Tibial nerve (tissue), 4 donors: Measurements from ENCODE around the gene SLC29A4. TPM values are rescaled to one million over a fixed set of nuclear protein-coding genes. Genes with fewer than 3 reads are reported as not detected.
"Not testable (repeated sequence)": the region's sequence is repeated elsewhere in the genome, so short reads cannot be mapped to it uniquely, and the experiment has no call there.

ENCODE experiments used
- DNase-seq, 2 donors: peaks; one replicate each; pipeline ENCODE4 v3.0.0-alpha.2; 2019; ENCODE audit warnings: low spot score in 2 of 2
- H3K27ac ChIP-seq, 4 donors: fragments of 200-600 bp; sonication (generic) in 3 of 4; one replicate each; pipeline ENCODE4 v1.5.1; 2017 to 2019; ENCODE audit warnings: mild to moderate bottlenecking in 1 of 4
- H3K27me3 ChIP-seq, 2 donors: fragments of 200-600 bp; sonication (generic) in 1 of 2; one replicate each; pipeline versions ENCODE4 v1.5.1 to v1.6.0; 2017 to 2019
- H3K36me3 ChIP-seq, 3 donors: fragments of 200-600 bp; sonication (generic); one replicate each; pipeline ENCODE4 v1.5.1; 2018 to 2019
- H3K4me1 ChIP-seq, 4 donors: fragments of 200-600 bp; sonication (generic) in 3 of 4; one replicate each; pipeline ENCODE4 v1.5.1; 2017 to 2019
- H3K4me3 ChIP-seq, 4 donors: fragments of 200-600 bp; sonication (generic) in 3 of 4; one replicate each; pipeline ENCODE4 v1.5.1; 2017 to 2019; ENCODE audit warnings: mild to moderate bottlenecking in 1 of 4, moderate library complexity in 1 of 4
- H3K9me3 ChIP-seq, 4 donors: fragments of 200-600 bp; sonication (generic) in 3 of 4; one replicate each; pipeline ENCODE4 v1.5.1; 2017 to 2019
- EP300 ChIP-seq, 2 donors: sonication (generic); formaldehyde crosslinking; IDR thresholded peaks; one replicate each; pipeline ENCODE4 v1.6.1; 2017; ENCODE audit warnings: antibody characterized with exemption in 2 of 2, mild to moderate bottlenecking in 1 of 2
- POLR2A ChIP-seq, 2 donors: fragments of 450-650 bp; IDR thresholded peaks; one replicate each; pipeline ENCODE4 v1.6.1; 2017; ENCODE audit warnings: antibody characterized with exemption in 2 of 2, mild to moderate bottlenecking in 2 of 2, moderate library complexity in 2 of 2
- WGBS, 2 donors: methylation state at CpG; one replicate each; pipeline ENCODE4 v1.1.5; 2018; 5-methylcytosine and 5-hydroxymethylcytosine counted together
- total RNA-seq, 4 donors: library from RNA; depleted of rRNA; stranded (reverse); fragments of >200 nt; gene quantifications; one replicate each; pipeline ENCODE4 v1.1.0, GENCODE V29; 2016
- TF ChIP-seq, protein P1 (sequence below), 5 experiments: fragments of 200-600 bp in 3 of 5; fragments of 450-650 bp in 2 of 5; sonication (generic) in 3 of 5; IDR thresholded peaks; one replicate each; pipeline ENCODE4 v1.5.1; 2016 to 2019; ENCODE audit warnings: antibody characterized with exemption in 5 of 5, mild to moderate bottlenecking in 3 of 5, moderate library complexity in 2 of 5

The SLC29A4 gene
- total RNA-seq, 4 donors from 2014 or later, result 1.4 to 6.3 (median 2.7) TPM

DNA sequence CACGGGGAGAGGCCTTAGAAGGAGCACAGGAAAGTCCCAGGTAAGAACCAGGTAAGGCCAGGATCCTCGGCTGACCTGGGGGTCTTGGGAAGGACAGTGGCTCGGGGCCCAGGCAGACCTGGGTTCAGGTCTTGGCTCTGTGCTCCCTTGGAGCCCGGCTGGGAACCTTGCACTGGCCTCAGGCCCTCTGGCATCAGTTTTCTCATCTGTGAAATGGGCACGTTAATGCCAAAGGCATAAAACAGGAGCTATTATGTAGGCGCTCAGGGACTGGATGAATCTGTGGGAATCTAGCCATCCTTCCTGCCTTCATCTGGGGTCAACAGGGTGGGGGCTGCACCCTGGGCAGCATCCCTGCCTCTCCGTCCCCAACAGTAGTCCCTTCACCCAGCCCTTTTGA is 8.3 kb upstream of the SLC29A4 start:
- Histone ChIP-seq H3K36me3 (no peaks in the 10 kb centered on the region), H3K27me3 (peaks cover 0 to 6% of the 10 kb centered on the region in 2 donors), H3K27ac (no peak overlapping the region), H3K9me3 (no peaks in the 10 kb centered on the region), H3K4me3 (no peak overlapping the region), H3K4me1 (no peaks in the 10 kb centered on the region)
- DNase-seq, result no peak
- WGBS, 2 donors, result 83 to 86% methylated on average over 7 of the region's 7 CpGs
- no peak for TF ChIP-seq POLR2A (IDR thresholded peaks at IDR 0.05)

DNA sequence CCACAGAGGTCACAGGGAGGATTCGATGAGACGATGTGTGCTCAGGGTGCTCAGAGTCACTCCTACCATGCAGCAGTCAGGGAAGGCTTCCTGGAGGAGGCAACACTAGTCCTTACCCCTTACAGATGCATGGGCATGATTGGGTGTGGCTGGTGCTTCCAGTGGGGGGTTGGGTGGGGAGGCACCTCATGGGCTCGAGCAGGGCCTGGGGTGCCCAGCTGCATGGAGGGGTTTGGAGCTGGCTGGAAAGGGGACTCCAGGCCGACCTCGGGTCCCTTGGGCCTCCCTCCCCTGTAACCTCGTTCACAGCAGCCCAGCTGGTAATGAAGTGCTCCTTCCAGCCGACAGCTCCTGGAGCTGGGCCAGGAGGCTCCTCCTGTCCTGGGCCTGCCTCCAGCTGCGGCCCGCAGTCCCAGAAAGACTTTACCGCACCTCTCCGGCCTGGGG is 7.7 kb upstream of the SLC29A4 start:
- not testable (repeated sequence) for DNase-seq, H3K36me3 ChIP-seq, H3K27me3 ChIP-seq, H3K4me1 ChIP-seq, H3K27ac ChIP-seq, H3K4me3 ChIP-seq, H3K9me3 ChIP-seq
- 26 to 35% methylated on average over 7 to 8 of the region's 11 CpGs for WGBS, 2 donors

DNA sequence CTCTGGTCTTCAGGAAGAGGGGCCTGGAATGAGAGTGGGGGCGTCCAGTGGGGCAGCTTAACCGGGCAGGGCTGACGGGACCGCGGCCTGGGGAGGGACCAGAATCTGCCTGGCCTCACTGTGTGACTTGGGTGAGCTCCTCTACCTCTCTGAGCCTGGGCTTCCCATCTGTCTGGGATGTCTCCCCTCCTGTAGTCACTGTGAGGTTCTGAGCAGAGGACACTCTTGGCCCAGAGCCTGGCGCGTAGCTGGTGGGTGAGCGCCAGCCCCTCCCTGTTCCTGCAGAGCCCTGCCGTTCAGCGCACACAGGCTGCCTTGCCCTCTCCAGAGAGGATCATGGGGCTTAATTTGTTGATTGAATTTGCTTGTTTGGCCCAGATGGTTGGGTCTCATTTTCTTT is 7.2 kb upstream of the SLC29A4 start:
- H3K36me3 ChIP-seq, H3K9me3 ChIP-seq, H3K4me1 ChIP-seq, H3K27me3 ChIP-seq, H3K27ac ChIP-seq, H3K4me3 ChIP-seq: not testable (repeated sequence)
- peak in 1 of 2 donors; percentile 16 for DNase-seq
- WGBS, 2 donors, result 39 to 49% methylated on average over 10 of the region's 10 CpGs

DNA sequence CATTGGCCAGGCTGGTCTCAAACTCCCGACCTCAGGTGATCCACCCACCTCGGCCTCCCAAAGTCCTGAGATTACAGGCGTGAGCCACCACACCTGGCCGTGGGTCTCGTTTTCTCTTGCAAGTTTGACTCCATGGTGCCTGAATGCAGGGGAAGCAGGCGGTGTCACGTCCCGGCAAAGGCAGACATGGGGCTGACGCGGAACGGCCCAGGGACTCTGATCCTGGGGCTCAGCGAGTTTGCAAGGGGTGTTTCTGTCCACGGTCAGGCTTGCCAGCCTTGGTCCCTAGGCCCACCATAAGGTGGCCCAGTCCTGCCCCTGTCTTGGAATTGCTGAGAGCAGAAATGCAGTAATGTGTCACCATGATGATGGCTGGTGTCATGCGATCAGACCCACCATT is 6.6 kb upstream of the SLC29A4 start:
- not testable (repeated sequence) for DNase-seq, H3K4me1 ChIP-seq, H3K27me3 ChIP-seq, H3K4me3 ChIP-seq, H3K36me3 ChIP-seq, H3K27ac ChIP-seq, H3K9me3 ChIP-seq
- WGBS, 2 donors, result 93 to 96% methylated on average over 13 to 14 of the region's 14 CpGs

DNA sequence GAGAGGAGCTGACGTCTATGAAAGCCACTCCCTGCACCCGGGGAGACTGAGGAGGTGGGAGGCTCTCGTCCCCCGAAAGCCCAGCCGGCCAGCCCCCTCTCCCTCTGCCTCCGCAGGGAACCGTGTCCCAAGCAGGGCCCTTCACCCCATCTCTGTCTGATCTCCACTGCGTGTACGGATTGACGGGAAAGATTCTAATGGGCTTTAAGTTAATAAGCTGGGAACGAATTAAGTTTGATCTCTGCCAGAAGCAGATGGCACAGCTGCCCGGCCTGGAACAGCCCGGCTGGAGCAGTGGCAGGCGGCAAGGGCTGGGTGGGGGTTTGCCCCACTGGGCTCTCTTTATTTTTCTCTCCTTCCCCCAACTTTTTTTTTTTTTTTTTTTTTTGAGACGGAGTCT is 6.1 kb upstream of the SLC29A4 start:
- no peak overlapping the region for H3K4me3 ChIP-seq
- TF ChIP-seq EP300 (IDR thresholded peaks at IDR 0.05), result no peak
- TF ChIP-seq, protein P1, sequence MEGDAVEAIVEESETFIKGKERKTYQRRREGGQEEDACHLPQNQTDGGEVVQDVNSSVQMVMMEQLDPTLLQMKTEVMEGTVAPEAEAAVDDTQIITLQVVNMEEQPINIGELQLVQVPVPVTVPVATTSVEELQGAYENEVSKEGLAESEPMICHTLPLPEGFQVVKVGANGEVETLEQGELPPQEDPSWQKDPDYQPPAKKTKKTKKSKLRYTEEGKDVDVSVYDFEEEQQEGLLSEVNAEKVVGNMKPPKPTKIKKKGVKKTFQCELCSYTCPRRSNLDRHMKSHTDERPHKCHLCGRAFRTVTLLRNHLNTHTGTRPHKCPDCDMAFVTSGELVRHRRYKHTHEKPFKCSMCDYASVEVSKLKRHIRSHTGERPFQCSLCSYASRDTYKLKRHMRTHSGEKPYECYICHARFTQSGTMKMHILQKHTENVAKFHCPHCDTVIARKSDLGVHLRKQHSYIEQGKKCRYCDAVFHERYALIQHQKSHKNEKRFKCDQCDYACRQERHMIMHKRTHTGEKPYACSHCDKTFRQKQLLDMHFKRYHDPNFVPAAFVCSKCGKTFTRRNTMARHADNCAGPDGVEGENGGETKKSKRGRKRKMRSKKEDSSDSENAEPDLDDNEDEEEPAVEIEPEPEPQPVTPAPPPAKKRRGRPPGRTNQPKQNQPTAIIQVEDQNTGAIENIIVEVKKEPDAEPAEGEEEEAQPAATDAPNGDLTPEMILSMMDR (IDR thresholded peaks at IDR 0.05), result no peak
- TF ChIP-seq POLR2A (IDR thresholded peaks at IDR 0.05), result no peak
- H3K9me3 ChIP-seq, result no peaks in the 10 kb centered on the region
- H3K36me3 ChIP-seq, result no peaks in the 10 kb centered on the region
- WGBS, 2 donors, result 78 to 84% methylated on average over 15 of the region's 15 CpGs
- DNase-seq, result no peak
- no peaks in the 10 kb centered on the region for H3K4me1 ChIP-seq
- H3K27ac ChIP-seq, result no peak overlapping the region
- peaks cover 0 to 6% of the 10 kb centered on the region in 2 donors for H3K27me3 ChIP-seq

DNA sequence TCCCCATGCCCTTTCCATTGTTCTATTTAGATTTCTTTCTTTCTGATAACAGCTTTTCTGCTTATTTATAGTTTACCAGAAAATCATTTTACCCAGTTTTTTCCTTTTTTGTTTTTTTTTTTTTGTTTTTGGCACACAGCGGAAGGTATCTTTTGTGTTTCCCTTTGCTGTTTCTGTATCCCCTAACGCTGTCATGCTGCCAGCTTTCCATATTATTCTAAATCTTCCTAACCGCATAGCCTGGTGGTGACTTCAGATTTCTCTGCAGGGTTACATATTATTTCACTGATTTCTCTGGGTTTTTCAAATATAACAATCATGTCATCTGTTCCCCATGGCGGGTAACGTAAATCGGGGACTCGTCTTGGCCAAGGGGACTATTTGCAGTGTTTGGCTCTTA is 4.0 kb upstream of the SLC29A4 start:
- TF ChIP-seq POLR2A (IDR thresholded peaks at IDR 0.05), result no peak
- TF ChIP-seq, protein P1 (IDR thresholded peaks at IDR 0.05), result no peak
- TF ChIP-seq EP300 (IDR thresholded peaks at IDR 0.05), result no peak
- Histone ChIP-seq H3K4me1 (peaks cover 0 to 7% (median 7%) of the 10 kb centered on the region in 4 donors), H3K4me3 (no peak overlapping the region), H3K9me3 (no peaks in the 10 kb centered on the region), H3K36me3 (no peaks in the 10 kb centered on the region), H3K27ac (no peak overlapping the region), H3K27me3 (peaks cover 0 to 12% of the 10 kb centered on the region in 2 donors)
- no peak for DNase-seq
- 43 to 53% methylated on average over 7 of the region's 7 CpGs for WGBS, 2 donors

DNA sequence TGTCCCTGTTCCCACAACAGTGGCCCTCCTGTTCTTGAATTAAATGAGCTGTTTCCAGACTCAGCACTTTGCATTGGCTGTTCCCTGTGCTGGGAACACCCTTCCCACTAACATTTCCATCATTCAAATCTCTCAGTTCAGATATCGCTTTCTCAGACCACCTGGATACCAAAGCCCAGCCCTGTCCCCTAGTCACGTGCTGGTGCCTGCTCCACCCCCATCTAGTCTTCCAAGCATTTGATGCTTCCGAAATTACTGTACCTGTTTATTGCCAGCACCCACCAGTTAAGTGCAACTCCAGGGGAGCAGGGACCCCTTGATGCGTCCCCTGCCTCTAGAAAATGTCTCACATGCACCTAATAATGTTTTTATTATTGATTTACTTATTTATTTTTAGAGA is 3.0 kb upstream of the SLC29A4 start:
- no peak overlapping the region for H3K27ac ChIP-seq
- no peaks in the 10 kb centered on the region for H3K9me3 ChIP-seq
- peaks cover 0 to 16% (median 7%) of the 10 kb centered on the region in 4 donors for H3K4me1 ChIP-seq
- H3K4me3 ChIP-seq, result no peak overlapping the region
- TF ChIP-seq, protein P1 (IDR thresholded peaks at IDR 0.05), result no peak
- no peak for TF ChIP-seq EP300 (IDR thresholded peaks at IDR 0.05)
- TF ChIP-seq POLR2A (IDR thresholded peaks at IDR 0.05), result no peak
- H3K27me3 ChIP-seq, result peaks cover 0 to 16% of the 10 kb centered on the region in 2 donors
- WGBS, 2 donors, result 84 to 85% methylated on average over 4 of the region's 4 CpGs
- H3K36me3 ChIP-seq, result no peaks in the 10 kb centered on the region
- DNase-seq, result no peak

DNA sequence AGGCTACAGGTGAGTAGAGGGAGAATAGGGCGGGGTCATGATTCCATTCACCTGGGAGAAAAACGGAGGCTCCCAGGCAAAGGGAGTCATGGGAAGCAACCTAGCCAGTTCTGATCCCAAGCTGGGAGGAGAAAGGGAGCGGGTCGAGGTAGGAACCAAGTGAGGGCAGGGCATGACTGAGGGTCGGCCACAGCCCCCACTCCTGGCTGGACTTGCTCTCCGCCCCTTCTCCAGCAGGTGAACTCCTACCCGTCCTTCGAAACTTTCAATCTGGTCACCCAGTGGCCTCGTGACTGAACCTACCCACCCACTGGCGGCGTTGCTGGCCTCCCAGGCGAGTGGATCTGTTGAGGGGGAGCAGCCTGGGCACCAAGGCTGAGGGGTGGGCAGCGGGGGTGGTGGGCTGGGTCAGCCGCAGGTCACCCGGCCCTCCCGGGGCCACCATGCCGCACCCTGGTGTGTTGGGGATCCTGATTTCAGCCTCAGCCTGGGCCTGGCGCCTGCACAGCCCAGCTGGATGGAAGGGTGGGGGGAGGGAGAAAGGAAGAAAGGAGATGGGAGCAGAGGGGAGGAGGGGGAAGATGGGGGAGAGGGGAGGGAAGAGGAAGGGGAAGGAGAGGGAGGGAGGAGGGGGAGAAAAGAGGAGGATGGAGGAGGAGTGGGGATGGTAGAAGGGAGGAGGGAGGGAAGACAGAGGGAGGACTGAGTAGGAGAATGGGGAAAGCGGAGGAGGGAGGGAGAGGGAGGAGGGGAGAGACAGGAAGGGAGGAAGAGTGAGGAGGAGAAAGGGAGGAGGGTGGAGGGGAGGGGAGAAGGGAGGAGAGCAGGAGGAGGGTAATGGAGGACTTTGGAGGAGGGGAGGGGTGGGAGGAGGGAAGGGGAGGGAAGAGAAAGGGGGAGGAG is 894 bp upstream of the SLC29A4 start:
- H3K9me3 ChIP-seq, H3K4me3 ChIP-seq, H3K36me3 ChIP-seq, H3K27ac ChIP-seq, DNase-seq: not testable (repeated sequence)
- WGBS, 2 donors, result 40 to 48% methylated on average over 14 to 18 of the region's 19 CpGs
- peaks cover 0 to 19% of the 10 kb centered on the region in 2 donors for H3K27me3 ChIP-seq
- H3K4me1 ChIP-seq, result peaks cover 0 to 22% (median 7%) of the 10 kb centered on the region in 4 donors
